ENCODE data around the gene COL27A1.
"Not testable (repeated sequence)": the region's sequence is repeated elsewhere in the genome, so short reads cannot be mapped to it uniquely, and the experiment has no call there.

GRCh38 chr9:114329625-114330022 lies 174.3 kb downstream of the COL27A1 start, which contains the start of gene ORM2:
- TF ChIP-seq POLR2A (IDR thresholded peaks at IDR 0.05; ENCODE audit: low read length); GATA1 (IDR thresholded peaks at IDR 0.05; ENCODE audit: low read depth, low read length): not testable (repeated sequence)

Data from erythroblast (primary cell).